Right ventricle myocardium superior (tissue), 1 donor: ENCODE measurements around the gene SLC47A1. TPM values are rescaled to one million over a fixed set of nuclear protein-coding genes. Genes with fewer than 3 reads are reported as not detected.
A peak's percentile ranks its signal among the peaks of the same experiment; 100 is the strongest.
"Not testable (repeated sequence)": the region's sequence is repeated elsewhere in the genome, so short reads cannot be mapped to it uniquely, and the experiment has no call there.

Experiments used
- ATAC-seq: fragments of 200-7000 bp; cut with Tn5 transposase; one replicate; pipeline ENCODE4 v1.9.1; 2020; ENCODE audit warnings: mild to moderate bottlenecking; ENCODE audit not compliant: poor library complexity
- DNase-seq: peaks from one replicate; pipeline ENCODE4 v3.0.0-alpha.2; 2020
- intact Hi-C: fragments of 100-400 bp; cut with DNase I; formaldehyde crosslinking; loops from one replicate; pipeline ENCODE4 v1.11.2; 2022
- long read RNA-seq: library from polyadenylated mRNA; unstranded; transcript quantifications from one replicate; pipeline ENCODE4 v2.0.0, GENCODE V29; 2021
- total RNA-seq: library from RNA; stranded (reverse); fragmentation: NEBNext Ultra II Directional; extraction: Animal tissue kit (Norgen Biotek cat#: 25700); gene quantifications from one replicate; pipeline ENCODE4 v1.2.1, GENCODE V29; 2021
- donor health status: DM: no; HTN: yes; CAD: no; lungs with severe emphysema.

SLC47A1 gene, protein sequence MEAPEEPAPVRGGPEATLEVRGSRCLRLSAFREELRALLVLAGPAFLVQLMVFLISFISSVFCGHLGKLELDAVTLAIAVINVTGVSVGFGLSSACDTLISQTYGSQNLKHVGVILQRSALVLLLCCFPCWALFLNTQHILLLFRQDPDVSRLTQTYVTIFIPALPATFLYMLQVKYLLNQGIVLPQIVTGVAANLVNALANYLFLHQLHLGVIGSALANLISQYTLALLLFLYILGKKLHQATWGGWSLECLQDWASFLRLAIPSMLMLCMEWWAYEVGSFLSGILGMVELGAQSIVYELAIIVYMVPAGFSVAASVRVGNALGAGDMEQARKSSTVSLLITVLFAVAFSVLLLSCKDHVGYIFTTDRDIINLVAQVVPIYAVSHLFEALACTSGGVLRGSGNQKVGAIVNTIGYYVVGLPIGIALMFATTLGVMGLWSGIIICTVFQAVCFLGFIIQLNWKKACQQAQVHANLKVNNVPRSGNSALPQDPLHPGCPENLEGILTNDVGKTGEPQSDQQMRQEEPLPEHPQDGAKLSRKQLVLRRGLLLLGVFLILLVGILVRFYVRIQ
- total RNA-seq: 3.7 TPM
- long read RNA-seq, transcript SLC47A1-201 (17 exons, 3,280 nt): major isoform, 10 of 17 reads
- long read RNA-seq, partial matches to known transcripts: 0 of 17 reads
- long read RNA-seq, other reads (novel, unspliced or antisense): 7 of 17 reads

DNA sequence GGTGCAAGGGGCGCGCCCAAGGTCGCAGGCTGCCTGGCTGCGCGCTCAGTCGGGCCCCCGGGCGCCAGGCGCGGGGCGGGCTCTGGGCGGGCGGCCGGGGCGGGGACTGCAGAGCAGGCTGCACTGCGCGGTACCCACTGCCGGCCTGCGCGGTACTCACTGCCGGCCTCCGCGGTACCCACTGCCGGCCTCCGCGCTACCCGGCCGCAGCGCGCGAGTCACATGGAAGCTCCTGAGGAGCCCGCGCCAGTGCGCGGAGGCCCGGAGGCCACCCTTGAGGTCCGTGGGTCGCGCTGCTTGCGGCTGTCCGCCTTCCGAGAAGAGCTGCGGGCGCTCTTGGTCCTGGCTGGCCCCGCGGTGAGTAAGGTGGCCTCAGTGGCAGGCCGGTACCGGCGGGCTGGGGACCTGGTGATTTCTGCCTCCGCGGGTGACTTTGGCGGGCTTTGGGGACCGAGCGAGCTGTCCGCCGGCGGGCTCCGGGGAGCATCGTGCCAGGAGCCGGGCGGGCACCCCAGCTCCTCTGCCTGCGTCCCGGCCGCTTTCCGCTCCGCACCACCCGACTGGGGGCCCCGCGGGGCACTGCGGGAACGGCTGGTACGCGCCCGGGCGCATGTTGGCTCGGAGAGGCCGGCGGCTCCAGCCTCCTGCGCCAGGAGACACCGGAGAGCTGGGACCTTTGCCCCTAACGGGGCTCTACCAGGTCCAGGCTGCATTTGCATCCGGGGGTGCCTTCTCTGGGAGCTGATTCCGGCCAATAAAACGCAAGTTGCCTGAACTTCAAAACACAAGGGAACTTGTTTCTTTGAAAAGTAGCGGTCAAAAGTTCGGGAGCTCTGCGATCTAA is at the start of gene SLC47A1:
TSS of gene SLC47A1 (plus strand) at position 137 of the 844 bp plus-strand sequence. CDS start at position 223, 86 bp downstream.
- ATAC-seq (peak; percentile 96), DNase-seq (peak; percentile 61)
- intact Hi-C loops: no loop called here

DNA sequence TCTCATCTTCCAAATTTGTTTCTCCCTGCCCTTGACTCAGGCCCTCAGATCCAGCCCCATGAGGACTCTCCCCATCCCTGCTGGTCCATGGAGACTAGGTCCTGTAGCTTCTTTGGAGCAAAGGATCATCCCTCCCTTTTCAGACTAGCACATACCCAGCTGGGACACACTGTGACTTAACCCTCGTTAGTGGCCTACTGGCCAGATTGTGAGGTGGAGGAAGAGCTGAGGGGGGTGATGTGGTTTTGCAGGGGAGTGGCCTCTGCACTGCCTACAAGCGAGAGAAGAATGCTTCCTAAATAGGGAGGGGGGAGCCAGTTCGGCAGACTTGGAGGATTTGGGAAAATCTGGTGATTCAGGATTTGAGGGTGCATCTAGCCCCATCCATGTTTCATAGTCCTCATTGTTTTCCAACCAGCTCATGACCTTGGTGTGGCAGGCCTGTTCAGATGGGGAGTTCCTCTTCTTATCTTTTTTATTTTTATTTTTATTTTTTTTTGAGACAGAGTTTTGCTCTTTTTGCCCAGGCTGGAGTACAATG is 47.8 kb upstream of the SLC47A1 start:
- no peak for ATAC-seq
- no peak for DNase-seq
- intact Hi-C loops: no loop called here

DNA sequence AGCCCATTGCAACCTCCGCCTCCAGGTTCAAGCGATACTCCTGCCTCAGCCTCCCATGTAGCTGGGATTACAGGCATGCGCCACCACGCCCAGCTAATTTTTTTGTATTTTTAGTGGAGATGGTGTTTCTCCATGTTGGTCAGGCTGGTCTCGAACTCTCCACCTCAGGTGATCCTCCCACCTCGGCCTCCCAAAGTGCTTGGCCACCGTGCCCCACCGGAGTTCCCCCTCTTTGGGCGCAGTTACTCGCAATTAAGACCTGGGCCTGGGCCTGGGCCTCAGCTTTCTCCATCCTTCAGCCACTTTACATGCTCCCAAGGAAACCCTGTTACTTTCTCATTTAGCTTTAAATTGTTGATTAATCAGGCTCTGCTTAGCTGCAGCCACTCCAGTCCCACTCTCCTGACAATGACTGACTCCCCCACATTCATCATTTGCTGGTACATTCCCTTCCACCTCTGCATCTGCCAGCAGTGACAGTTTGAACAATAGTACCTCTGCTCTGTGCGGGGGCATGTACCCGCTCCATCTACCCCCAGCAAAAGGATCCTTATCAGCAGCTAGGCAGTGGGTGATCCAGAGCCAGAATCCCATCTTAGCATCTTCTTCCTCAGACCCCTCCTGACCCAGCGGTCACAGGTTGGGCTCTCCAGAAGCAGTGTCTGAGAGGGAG is 47.2 kb upstream of the SLC47A1 start:
- DNase-seq (no peak), ATAC-seq (no peak)
- intact Hi-C loops: no loop called here

DNA sequence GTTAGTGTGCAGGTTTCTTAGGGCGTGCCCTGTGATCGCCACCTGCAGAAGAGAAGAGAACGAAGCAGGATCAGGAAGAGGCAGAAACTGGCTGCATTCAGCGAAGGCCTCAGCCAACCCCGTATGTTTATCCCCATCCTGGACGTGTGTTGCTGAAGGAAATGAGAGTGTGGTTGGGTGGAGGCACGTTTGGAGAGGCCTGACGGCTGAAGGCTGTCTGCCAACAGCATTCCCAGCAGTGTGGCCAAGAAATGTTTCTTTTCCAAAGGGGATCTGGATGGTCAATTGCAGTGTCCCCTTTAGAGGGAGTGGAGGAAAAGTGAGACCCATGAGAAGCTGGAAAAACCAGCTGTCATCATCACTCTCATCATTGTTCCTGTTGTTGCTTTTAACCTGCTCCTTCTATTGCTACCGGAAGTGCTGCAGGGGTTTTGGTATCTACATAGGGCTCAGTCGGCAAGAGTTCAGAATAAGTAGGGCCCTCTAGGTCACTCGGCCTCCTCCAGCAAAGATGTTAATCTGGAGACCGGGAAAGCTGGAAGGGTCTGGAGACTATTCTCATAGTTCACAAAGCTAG is 46.5 kb upstream of the SLC47A1 start:
- intact Hi-C loops: no loop called here
- no peak for DNase-seq
- no peak for ATAC-seq

DNA sequence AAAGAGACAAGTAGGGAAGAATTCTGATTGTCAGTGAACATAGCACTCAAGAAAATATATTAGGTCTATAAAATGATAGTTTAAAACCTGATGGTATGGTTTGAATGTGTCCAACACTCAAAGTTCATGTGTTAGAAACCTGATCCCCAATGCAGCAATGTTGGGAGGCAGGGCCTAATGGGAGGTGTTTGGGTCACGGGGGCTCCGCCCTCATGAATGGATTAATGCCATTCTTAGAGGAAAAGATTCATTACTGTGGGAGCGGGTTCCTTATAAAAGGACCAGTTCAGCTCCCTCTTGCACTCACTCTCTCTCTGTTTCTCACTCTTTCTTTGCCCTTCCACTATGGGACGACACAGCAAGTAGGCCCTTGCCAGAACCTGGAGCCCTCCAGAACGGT is 41.5 kb upstream of the SLC47A1 start:
- intact Hi-C loops: no loop called here
- DNase-seq (no peak), ATAC-seq (no peak)

DNA sequence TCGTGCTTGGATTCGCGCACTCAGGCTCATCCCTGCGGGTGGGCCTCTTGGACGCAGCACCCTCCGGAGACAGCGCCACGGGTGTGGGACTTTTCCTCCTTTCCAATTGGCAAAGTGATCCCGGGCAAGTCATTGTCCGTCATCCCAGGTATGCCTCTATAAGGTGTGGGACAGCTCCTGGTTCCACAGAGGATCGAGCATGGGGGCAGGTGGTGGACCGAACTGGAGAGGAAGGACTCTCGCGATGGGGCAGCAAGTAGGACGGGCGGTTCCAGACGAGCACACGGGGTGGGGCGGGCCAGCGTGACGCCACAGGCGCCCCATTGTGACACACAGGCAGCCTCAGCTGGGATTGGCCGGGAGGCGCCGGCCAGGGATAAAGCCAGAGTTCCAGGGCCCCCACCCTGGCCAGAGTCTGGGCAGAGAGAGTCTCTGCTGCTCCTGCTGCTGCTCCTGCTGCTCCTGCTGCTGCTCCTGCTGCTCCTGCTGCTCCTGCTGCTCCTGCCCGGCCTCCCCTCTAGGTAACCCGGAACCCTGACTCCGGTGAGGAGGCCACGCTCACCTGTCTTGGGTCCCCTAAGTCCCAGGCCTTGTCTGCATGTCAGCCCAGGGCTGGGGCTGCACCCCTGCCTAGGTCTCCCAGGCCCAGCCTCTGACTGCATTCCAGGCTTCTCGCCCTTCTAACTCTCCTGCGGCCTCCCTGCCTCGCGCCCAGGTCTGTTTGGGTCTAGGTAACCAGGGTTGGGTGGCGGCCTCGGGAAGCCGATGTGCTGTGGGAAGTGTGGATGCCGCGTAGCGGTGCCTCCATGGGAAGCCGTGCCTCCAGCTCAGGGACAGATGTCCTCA is 38.5 kb upstream of the SLC47A1 start:
- intact Hi-C loops: no loop called here
- DNase-seq: no peak
- no peak for ATAC-seq

DNA sequence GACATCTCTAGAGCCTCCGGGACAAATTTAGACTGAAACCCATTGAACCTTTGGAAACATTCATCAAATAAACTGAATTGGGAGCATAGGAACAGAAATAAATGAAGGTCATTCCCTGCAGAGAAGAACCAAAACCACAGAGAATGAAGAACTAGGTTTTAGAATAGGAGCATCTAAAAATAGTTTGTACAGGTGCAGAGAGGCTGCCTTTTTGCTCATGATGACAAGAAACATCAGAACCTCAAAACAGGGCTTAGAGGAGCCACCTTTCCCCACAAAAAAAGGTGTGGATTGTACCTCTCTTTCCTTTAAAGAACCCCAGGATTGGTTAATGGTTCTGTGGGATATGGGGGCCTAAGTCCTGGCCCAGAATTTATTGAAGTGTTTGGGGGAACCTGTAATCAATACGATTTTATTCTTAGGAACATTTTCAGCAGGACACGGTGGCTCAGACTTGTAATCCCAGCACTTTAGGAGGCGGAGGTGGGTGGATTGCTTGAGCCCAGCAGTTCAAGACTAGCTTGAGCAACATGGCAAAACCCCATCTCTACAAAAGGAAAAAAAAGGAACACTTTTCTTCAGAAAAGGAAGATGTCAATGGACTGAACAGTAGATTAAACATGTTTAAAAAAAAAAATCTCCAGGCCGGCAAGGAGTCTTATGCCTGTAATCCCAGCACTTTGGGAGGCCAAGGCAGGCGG is 37.7 kb upstream of the SLC47A1 start:
- DNase-seq: no peak
- no peak for ATAC-seq
- intact Hi-C loops: no loop called here

DNA sequence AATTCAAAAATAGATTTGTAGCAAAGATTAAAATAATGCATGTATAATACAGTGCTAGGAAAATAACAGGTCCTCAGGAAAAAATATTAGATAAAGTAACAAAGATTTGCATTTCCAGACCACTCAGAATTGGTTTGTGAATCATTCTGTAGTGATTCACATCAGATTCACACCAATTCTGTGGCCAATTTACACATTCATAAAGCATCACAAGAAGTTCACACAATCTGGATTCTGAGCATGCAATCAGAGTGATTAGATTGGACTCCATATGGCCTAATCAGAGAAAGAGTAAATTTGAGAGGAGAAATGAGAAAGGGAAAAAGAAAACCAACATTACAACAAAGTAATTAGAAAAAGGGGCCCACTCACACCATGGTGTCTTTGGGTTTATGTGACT is 36.0 kb upstream of the SLC47A1 start:
- no peak for DNase-seq
- intact Hi-C loops: no loop called here
- no peak for ATAC-seq

DNA sequence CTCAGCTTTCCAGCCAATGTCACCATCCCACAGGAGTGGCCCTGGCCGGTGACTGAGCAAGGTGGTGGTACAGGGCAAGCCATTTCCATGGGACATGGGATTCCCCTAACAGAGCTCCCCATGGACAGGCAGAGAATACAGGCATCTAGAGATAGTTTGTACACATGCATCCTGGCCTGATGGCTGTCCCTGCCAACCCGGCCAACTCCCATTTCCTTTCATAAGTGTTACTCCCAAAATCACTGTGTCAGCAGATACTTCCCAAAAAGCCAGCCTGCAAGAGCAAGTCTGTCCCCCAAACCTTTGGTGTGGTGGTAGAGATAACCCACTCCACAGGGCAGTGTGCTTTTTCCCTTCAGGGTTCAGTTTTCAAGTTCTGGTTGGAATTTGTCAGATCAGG is 32.4 kb upstream of the SLC47A1 start:
- ATAC-seq (no peak), DNase-seq (no peak)
- intact Hi-C loops: no loop called here

DNA sequence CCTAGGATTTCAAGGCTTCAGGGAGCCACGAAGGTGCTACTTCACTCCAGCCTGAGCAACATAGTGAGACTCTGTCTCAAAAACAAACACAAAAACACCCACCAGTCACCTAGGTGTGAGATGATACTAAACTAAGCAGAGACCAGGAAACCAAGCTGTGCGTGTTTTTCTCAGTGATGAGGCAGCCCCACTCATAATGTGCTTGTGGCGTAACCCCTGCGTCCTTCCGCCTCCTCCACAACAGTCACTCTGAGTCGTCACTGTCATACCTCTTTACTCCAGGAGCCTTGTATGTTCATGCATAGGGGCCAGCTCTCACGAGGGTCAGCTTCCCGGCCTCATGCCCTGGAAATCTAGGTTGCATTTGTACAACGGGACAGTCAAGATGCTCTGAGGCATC is 31.1 kb upstream of the SLC47A1 start:
- ATAC-seq (no peak), DNase-seq (no peak)
- intact Hi-C loops: no loop called here

DNA sequence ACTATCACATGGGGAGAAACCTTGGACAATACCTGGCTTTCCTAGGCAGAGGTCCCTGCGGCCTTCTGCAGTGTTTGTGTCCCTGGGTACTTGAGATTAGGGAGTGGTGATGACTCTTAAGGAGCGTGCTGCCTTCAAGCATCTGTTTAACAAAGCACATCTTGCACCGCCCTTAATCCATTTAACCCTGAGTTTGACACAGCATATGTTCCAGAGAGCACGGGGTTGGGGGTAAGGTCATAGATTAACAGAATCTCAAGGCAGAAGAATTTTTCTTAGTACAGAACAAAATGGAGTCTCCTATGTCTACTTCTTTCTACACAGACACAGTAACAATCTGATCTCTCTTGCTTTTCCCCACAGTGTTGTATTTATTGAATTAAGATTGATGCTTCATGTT is 28.1 kb upstream of the SLC47A1 start:
- intact Hi-C loops, ATAC-seq: not testable (repeated sequence)

DNA sequence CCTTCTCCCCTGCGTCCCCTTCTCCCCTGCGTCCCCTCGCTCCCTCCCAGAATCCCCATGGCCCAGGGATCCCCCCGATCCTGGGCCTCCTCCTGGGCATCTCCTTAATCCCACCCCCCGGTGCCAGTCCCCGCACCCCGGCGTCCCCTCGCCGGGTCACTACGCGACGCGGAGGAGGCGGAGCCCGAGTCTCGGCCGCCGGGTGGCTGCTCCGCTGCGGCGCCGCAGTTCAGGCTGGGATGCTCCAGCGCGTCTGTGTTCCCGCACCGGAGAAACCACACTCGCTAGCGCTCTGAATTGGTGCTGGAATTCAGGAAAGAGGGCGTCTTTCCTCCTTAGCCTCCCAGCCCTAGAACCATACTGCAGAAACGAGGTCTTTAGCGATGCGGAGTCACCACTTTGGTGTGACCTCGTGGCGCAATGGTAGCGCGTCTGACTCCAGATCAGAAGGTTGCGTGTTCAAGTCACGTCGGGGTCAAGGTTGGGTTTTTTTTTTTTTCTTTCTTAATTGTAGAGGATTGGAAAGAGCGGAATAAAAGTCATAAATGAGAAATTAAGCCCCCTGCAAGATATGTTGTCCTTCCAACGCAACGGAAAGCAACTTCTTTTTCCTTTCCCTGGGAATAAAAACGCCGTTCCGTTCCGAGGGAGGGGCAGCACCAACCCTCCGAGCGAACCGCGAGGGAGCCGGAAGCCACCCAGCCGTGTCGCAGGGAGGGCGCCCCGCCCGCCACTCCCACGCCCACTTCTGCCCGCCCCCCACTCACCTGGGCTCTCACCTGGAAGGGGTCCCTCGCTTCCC is 25.7 kb upstream of the SLC47A1 start:
- DNase-seq (peak; percentile 89), ATAC-seq (peak; percentile 93)
- intact Hi-C loops: no loop called here

More for the DNA sequence above, 28.1 kb upstream of the SLC47A1 start:
- not testable (repeated sequence) for DNase-seq

DNA sequence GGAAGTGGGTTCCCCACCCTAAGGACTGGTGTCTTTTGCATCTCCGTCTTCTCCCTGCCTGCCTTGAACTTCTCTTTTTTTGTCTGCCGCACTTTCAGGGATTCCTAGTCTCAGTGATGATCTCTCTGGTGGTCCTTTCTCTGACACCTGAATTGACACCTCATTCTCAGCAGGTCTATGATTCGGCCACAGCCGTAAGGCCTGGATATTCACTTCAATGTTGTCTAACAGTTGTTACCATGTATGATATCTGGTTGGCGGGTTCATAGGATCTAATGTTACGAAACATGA is 25.1 kb upstream of the SLC47A1 start:
- no peak for DNase-seq
- no peak for ATAC-seq
- intact Hi-C loops: no loop called here

DNA sequence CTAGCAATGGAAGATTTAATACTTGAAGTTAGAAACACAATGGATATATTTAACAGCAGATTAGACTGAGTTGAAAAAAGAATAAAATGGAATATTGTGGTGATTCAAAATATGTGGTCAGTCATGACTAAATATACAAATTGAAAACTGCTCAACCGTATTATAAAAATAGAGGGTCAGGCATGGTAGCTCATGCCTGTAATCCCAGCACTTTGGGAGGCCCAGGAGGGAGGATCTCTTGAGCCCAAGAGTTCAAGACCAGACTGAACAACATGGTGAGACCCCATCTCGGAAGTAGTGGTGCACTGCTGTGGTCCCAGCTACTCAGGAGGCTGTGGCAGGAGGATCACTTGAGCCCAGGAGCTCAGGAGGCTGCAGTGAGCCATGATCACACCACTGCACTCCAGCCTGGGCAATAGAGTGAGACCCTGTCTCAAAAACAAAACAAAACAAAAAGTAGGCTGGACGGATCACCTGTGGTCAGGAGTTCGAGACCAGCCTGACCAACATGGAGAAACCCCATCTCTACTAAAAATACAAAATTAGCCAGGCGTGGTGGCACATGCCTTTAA is 24.3 kb upstream of the SLC47A1 start:
- intact Hi-C loops, DNase-seq, ATAC-seq: not testable (repeated sequence)

DNA sequence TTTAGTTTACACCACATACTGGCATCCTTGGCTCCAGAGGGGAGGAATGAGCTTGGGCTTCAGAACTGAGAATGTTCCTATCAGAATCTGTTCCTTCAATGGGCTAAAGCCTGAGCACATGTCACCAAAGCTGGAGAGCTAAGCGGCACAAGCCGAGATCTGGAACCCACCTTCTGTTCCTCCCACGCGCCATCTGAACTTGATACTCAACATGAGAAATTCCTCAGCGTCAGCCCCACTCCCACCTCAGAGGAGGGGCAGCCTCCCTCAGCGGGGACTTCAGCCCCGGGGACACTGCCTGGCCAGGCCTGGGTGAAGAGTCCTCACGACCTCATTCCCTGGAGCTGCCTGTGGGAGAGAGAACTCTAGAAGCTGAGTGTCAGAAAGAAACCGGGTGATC is 22.8 kb upstream of the SLC47A1 start:
- intact Hi-C loops: loop anchor here (5.0 kb wide), 1 partner anchor 136 kb away; the partner anchor contains the start of gene ALDH3A2
- ATAC-seq: no peak
- no peak for DNase-seq
